Mucosa of rectum (tissue), 2 donors: ENCODE measurements around the gene IL5.
A peak's percentile ranks its signal among the peaks of the same experiment; 100 is the strongest.
"Not testable (repeated sequence)": the region's sequence is repeated elsewhere in the genome, so short reads cannot be mapped to it uniquely, and the experiment has no call there.

Experiments
- H3K27ac ChIP-seq, 2 donors: one replicate each; pipeline ENCODE4 v1.7.0; 2013; ENCODE audit warnings: inconsistent platforms in 2 of 2, low read depth in 2 of 2, low read length in 2 of 2
- H3K27me3 ChIP-seq, 2 donors: one replicate each; pipeline ENCODE4 v1.7.0; 2013; ENCODE audit warnings: low read length in 2 of 2; ENCODE audit not compliant: control insufficient read depth in 2 of 2, insufficient read depth in 2 of 2
- H3K36me3 ChIP-seq, 2 donors: one replicate each; pipeline ENCODE4 v1.7.0; 2013; ENCODE audit warnings: low read length in 2 of 2; ENCODE audit not compliant: control insufficient read depth in 2 of 2, insufficient read depth in 2 of 2
- H3K4me1 ChIP-seq, 2 donors: one replicate each; pipeline ENCODE4 v1.7.0; 2013; ENCODE audit warnings: low read length in 2 of 2, mild to moderate bottlenecking in 1 of 2; ENCODE audit not compliant: control insufficient read depth in 2 of 2, insufficient read depth in 2 of 2
- H3K4me3 ChIP-seq, 2 donors: one replicate each; pipeline ENCODE4 v1.7.0; 2013; ENCODE audit warnings: low read length in 2 of 2
- H3K9ac ChIP-seq, 2 donors: one replicate each; pipeline ENCODE4 v1.7.0; 2013; ENCODE audit warnings: low read length in 2 of 2, low read depth in 1 of 2, mild to moderate bottlenecking in 1 of 2
- H3K9me3 ChIP-seq, 2 donors: one replicate each; pipeline ENCODE4 v1.7.0; 2013; ENCODE audit warnings: low read length in 2 of 2; ENCODE audit not compliant: control insufficient read depth in 2 of 2
- donor health status: healthy.
- donor health status: Normal muscosa, but diverticular disease.

The IL5 gene

DNA sequence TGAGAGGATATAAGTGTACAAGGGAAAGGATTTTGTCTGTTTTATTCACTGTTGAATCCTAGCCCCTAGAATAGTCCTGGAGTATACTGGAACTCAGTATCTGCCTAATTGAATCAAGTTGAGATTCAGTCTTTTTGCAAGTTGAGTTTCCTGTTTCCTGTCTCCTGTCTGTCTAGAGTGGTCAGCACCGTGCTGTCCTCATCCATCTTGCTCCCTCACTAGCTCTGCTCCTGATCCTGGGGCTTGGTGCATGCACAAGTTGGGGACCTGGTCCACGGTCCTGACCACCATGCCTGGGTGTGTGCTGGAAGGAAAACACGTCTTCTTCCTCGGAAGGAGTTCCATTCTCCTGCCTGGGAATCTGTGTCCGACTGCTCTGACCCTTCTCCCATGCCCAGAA is 3.2 kb downstream of the IL5 start:
- no peak overlapping the region for H3K4me3 ChIP-seq
- H3K36me3 ChIP-seq: no peaks in the 10 kb centered on the region
- no peaks in the 10 kb centered on the region for H3K9me3 ChIP-seq
- H3K27me3 ChIP-seq: no peaks in the 10 kb centered on the region
- H3K27ac ChIP-seq: no peak overlapping the region
- H3K9ac ChIP-seq: no peak overlapping the region
- no peaks in the 10 kb centered on the region for H3K4me1 ChIP-seq

- Histone ChIP-seq H3K4me1 (no peaks in the 10 kb centered on the region), H3K9ac (no peak overlapping the region), H3K9me3 (no peaks in the 10 kb centered on the region), H3K4me3 (no peak overlapping the region), H3K27me3 (no peaks in the 10 kb centered on the region), H3K27ac (no peak overlapping the region), H3K36me3 (no peaks in the 10 kb centered on the region)
Measured at GRCh38 chr5:132539716-132540115, 3.6 kb downstream of the IL5 start.

DNA sequence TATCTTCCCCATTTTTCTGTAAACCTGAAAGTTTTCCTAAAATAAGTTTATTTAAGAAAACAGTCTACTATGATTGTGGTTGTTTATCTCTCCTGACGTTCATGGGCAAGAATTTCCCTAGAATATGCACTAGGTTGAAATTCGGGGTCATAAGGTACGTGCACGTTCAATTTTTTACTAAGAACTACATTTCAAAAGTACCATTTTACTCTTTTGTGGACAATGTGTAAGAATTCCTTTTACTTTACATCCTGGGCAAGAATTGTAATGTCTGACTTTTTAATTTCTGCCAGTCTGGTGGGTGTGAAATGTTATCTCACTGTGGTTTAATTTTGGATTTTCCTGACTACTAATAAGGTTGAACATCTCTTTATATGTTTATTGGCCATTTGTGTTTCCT is 12.4 kb downstream of the IL5 start:
- Histone ChIP-seq H3K27ac (no peak overlapping the region), H3K9ac (no peak overlapping the region), H3K27me3 (no peaks in the 10 kb centered on the region), H3K9me3 (no peaks in the 10 kb centered on the region), H3K36me3 (no peaks in the 10 kb centered on the region), H3K4me3 (no peak overlapping the region), H3K4me1 (peaks cover 0 to 5% of the 10 kb centered on the region in 2 donors)

DNA sequence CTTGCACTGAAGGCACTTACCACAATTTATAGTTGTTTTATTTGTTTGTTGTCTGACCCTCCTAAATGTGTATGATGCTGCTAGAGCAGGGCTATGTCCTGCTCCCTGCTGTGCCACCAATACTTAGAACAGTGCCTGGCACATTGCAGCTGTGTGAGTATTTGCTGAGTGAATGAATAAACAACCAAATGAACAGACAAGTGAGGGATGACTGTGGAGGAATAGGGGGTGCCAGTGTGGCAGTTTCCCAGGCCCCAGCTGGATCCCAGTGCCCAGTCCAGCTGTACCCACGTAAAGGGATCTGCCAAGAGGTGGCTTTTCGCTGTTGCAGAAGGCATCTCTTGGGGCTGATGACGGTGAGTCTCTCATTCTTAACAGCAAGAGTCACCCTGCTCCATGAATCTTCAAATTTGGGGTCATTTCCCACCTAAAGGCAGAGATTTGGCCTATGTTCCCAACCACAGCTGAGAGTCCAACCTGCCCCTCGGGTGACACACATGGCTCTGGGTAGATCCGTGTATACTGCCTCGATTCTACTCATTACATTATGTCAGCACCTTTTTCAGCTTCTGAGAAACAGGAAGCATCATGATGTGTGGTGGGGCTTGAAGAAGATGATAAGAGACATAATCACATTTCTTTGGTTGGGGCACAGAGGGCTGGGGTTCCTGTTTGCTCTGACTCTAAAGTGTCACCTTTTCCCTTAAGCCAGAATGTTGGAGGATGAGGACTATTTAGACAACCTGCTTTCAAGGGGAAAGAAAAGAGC is 14.3 kb downstream of the IL5 start:
- no peak overlapping the region for H3K9ac ChIP-seq
- H3K36me3 ChIP-seq: no peaks in the 10 kb centered on the region
- no peaks in the 10 kb centered on the region for H3K9me3 ChIP-seq
- H3K4me3 ChIP-seq: no peak overlapping the region
- no peak overlapping the region for H3K27ac ChIP-seq
- no peaks in the 10 kb centered on the region for H3K27me3 ChIP-seq
- H3K4me1 ChIP-seq: peaks cover 0 to 5% of the 10 kb centered on the region in 2 donors

GRCh38 chr5:132528021-132528420 is 15.3 kb downstream of the IL5 start:
- H3K9me3 ChIP-seq: no peaks in the 10 kb centered on the region
- H3K27ac ChIP-seq: no peak overlapping the region
- peaks cover 0 to 5% of the 10 kb centered on the region in 2 donors for H3K4me1 ChIP-seq
- H3K9ac ChIP-seq: no peak overlapping the region
- H3K27me3 ChIP-seq: no peaks in the 10 kb centered on the region
- no peak overlapping the region for H3K4me3 ChIP-seq
- no peaks in the 10 kb centered on the region for H3K36me3 ChIP-seq

DNA sequence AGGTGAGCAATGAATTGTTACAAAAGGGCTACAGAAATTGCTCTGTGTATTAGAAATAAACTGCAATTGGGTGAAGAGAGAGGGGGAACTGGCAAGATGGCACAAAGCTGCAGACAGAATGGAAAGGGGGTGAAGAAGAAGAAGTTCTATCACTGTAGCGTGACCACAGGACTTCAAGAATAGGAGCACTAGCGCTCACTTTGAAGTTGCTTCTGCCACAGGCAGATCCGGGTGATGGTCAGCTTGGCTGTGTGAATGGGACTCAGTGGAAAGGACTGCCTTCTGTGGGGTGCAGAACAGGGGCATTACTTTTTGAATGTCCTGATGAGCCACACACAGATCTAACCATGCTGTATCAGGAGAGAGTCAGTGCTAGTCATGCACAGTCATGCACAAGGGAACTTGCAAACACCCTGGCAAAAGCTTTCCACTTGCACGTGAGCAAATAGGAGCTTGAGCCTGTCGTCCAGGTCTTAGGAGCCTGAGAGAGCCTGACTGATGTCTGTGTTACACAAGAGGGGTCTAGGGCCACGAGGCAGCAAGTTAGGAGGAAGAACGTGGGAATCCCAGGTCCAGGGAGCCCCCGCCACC is 16.3 kb downstream of the IL5 start:
- no peaks in the 10 kb centered on the region for H3K9me3 ChIP-seq
- H3K36me3 ChIP-seq: no peaks in the 10 kb centered on the region
- H3K27me3 ChIP-seq: no peaks in the 10 kb centered on the region
- no peak overlapping the region for H3K4me3 ChIP-seq
- peaks cover 0 to 5% of the 10 kb centered on the region in 2 donors for H3K4me1 ChIP-seq
- no peak overlapping the region for H3K9ac ChIP-seq
- H3K27ac ChIP-seq: no peak overlapping the region

- H3K27ac ChIP-seq: no peak overlapping the region
- H3K36me3 ChIP-seq: no peaks in the 10 kb centered on the region
- H3K27me3 ChIP-seq: no peaks in the 10 kb centered on the region
- H3K9ac ChIP-seq: peak overlapping the region in 1 of 2 donors; percentile 57
- H3K9me3 ChIP-seq: no peaks in the 10 kb centered on the region
- H3K4me1 ChIP-seq: peaks cover 0 to 5% of the 10 kb centered on the region in 2 donors
- H3K4me3 ChIP-seq: peak overlapping the region in 1 of 2 donors; percentile 50
Measured at GRCh38 chr5:132526290-132526973, 16.9 kb downstream of the IL5 start.

GRCh38 chr5:132525299-132525724 is 18.0 kb downstream of the IL5 start:
- Histone ChIP-seq H3K27ac (no peak overlapping the region), H3K36me3 (no peaks in the 10 kb centered on the region), H3K4me3 (no peak overlapping the region), H3K4me1 (peaks cover 0 to 5% of the 10 kb centered on the region in 2 donors), H3K9me3 (no peaks in the 10 kb centered on the region), H3K9ac (no peak overlapping the region), H3K27me3 (no peaks in the 10 kb centered on the region)

DNA sequence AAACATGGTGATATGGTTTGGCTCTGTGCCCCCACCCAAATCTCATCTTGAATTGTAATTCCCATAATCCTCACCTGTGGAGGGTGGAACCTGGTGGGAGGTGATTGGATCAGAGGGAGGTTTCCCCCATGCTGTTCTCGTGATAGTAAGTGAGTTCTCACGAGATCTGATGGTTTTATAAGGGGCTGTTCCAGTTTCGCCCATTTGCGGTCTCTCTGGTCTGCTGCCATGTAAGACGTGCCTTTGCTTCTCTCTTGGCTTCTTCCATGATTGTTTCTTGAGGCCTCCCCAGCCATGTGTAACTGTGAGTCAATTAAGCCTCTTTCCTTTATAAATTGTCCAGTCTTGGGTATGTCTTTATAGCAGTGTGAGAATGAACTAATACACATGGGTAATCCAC is 18.4 kb downstream of the IL5 start:
- H3K4me3 ChIP-seq, H3K9ac ChIP-seq, H3K9me3 ChIP-seq, H3K27ac ChIP-seq, H3K4me1 ChIP-seq, H3K27me3 ChIP-seq, H3K36me3 ChIP-seq: not testable (repeated sequence)

DNA sequence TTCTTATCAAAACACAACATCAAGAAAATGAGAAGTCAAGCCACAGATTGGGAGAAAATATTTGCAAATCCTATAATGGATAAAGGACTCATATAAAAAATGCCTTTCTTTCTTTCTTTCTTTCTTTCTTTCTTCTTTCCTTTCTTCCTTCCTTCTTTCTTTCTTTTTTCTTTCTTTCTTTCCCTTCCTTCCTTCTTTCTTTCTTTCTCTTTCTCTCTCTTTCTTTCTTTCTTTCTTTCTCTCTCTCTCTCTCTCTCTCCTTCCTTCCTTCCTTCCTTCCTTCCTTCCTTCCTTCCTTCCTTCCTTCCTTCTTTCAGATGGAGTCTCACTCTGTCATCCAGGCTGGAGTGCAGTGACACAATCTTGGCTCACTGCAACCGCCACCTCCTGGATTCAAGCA is 21.3 kb downstream of the IL5 start:
- H3K9ac ChIP-seq, H3K9me3 ChIP-seq, H3K4me3 ChIP-seq, H3K27ac ChIP-seq, H3K4me1 ChIP-seq, H3K27me3 ChIP-seq, H3K36me3 ChIP-seq: not testable (repeated sequence)
